IMR-90 (cell line): ENCODE measurements around the gene HNRNPU. TPM values are rescaled to one million over a fixed set of nuclear protein-coding genes. Genes with fewer than 3 reads are reported as not detected.

Source experiments
- ATAC-seq: fragments of 200-7000 bp; cut with Tn5 transposase; 2 replicates; pipeline ENCODE4 v1.9.1; 2020; ENCODE audit warnings: low read depth, mild to moderate bottlenecking, moderate library complexity
- BruUV-seq: library from RNA; stranded (reverse); fragments of 400-500 nt; replicated peaks from 2 replicates; lab custom pipeline; 2021; lab: Mats Ljungman, UMichigan
- CTCF ChIA-PET: fragments of 300-600 bp; formaldehyde crosslinking; extraction: SDS; loops from one replicate; lab custom pipeline; 2021; ENCODE audit warnings: antibody characterized with exemption; lab: Yijun Ruan, JAX
- POLR2A ChIA-PET: fragments of 300-600 bp; sonication (Branson Sonifier 250); formaldehyde crosslinking; loops from one replicate; lab custom pipeline; 2022; ENCODE audit warnings: antibody characterized with exemption; ENCODE audit not compliant: unreplicated experiment; lab: Charles Lee
- DNase-seq: peaks from one replicate; pipeline ENCODE4 v3.0.0; 2013
- H2AFZ ChIP-seq: replicated peaks from 2 replicates; pipeline ENCODE3; 2013; ENCODE audit warnings: low read length, mild to moderate bottlenecking; ENCODE audit not compliant: poor library complexity
- H2AK5ac ChIP-seq: 2 replicates; pipeline ENCODE4 v1.6.1; 2013; ENCODE audit warnings: low read depth, low read length, inconsistent platforms
- H2AK9ac ChIP-seq: replicated peaks from 2 replicates; pipeline ENCODE3; 2013; ENCODE audit warnings: mild to moderate bottlenecking, low read depth, low read length, moderate library complexity; ENCODE audit not compliant: poor library complexity
- H2BK120ac ChIP-seq: 2 replicates; pipeline ENCODE4 v1.6.1; 2013; ENCODE audit warnings: low read depth, low read length, inconsistent platforms
- H2BK15ac ChIP-seq: 3 replicates; pipeline ENCODE4 v1.6.1; 2013; ENCODE audit warnings: low read depth, low read length, inconsistent platforms
- H2BK20ac ChIP-seq: 2 replicates; pipeline ENCODE4 v1.6.1; 2013; ENCODE audit warnings: low read depth, mild to moderate bottlenecking, inconsistent platforms, low read length, moderate library complexity
- H2BK5ac ChIP-seq: 2 replicates; pipeline ENCODE4 v1.6.1; 2013; ENCODE audit warnings: mild to moderate bottlenecking, low read depth, low read length, inconsistent platforms; ENCODE audit not compliant: poor library complexity, severe bottlenecking
- H3K14ac ChIP-seq: replicated peaks from 2 replicates; pipeline ENCODE4 v1.6.1; 2013; ENCODE audit warnings: low read depth, low read length, inconsistent platforms
- H3K18ac ChIP-seq: 2 replicates; pipeline ENCODE4 v1.6.1; 2013; ENCODE audit warnings: low read depth, low read length, control low read depth
- H3K23ac ChIP-seq: 2 replicates; pipeline ENCODE4 v1.6.1; 2013; ENCODE audit warnings: low read depth, low read length, inconsistent platforms
- H3K27ac ChIP-seq: 2 replicates; pipeline ENCODE4 v1.5.1; 2013; ENCODE audit warnings: mild to moderate bottlenecking, control low read depth, low read length; ENCODE audit not compliant: insufficient read depth
- H3K27me3 ChIP-seq: 2 replicates; pipeline ENCODE4 v1.6.1; 2013; ENCODE audit warnings: low read length; ENCODE audit not compliant: control insufficient read depth, insufficient read depth
- H3K36me3 ChIP-seq: 2 replicates; pipeline ENCODE4 v1.6.1; 2013; ENCODE audit warnings: low read length, mixed read lengths; ENCODE audit not compliant: control insufficient read depth, insufficient read depth
- H3K4ac ChIP-seq: 2 replicates; pipeline ENCODE4 v1.6.1; 2013; ENCODE audit warnings: low read depth, low read length, inconsistent platforms
- H3K4me1 ChIP-seq: 2 replicates; pipeline ENCODE4 v1.6.1; 2013; ENCODE audit warnings: low read length, mixed read lengths; ENCODE audit not compliant: control insufficient read depth, insufficient read depth
- H3K4me2 ChIP-seq: 2 replicates; pipeline ENCODE4 v1.6.1; 2013; ENCODE audit warnings: low read depth, mild to moderate bottlenecking, control low read depth, low read length, moderate library complexity
- H3K4me3 ChIP-seq: 2 replicates; pipeline ENCODE4 v1.5.1; 2013; ENCODE audit warnings: low read depth, mild to moderate bottlenecking, control low read depth, low read length, moderate library complexity; ENCODE audit not compliant: insufficient read depth
- H3K56ac ChIP-seq: 2 replicates; pipeline ENCODE4 v1.6.1; 2013; ENCODE audit warnings: low read length, inconsistent platforms; ENCODE audit not compliant: insufficient read depth; ENCODE audit errors: extremely low read depth
- H3K79me1 ChIP-seq, 2 experiments: 2 replicates each; pipeline ENCODE4 v1.6.1; 2013; ENCODE audit warnings: low read length in 2 of 2, inconsistent platforms in 1 of 2, low read depth in 1 of 2
- H3K9ac ChIP-seq: 2 replicates; pipeline ENCODE4 v1.6.1; 2013; ENCODE audit warnings: low read depth, low read length, control low read depth
- H3K9me1 ChIP-seq: 2 replicates; pipeline ENCODE4 v1.6.1; 2013; ENCODE audit warnings: low read length, inconsistent platforms; ENCODE audit not compliant: insufficient read depth
- H3K9me3 ChIP-seq: 2 replicates; pipeline ENCODE4 v1.6.1; 2013; ENCODE audit warnings: low read length; ENCODE audit not compliant: control insufficient read depth, insufficient read depth
- H4K20me1 ChIP-seq: 2 replicates; pipeline ENCODE4 v1.6.1; 2013; ENCODE audit warnings: low read length, inconsistent platforms; ENCODE audit not compliant: insufficient read depth
- H4K5ac ChIP-seq: 2 replicates; pipeline ENCODE4 v1.6.1; 2013; ENCODE audit warnings: mild to moderate bottlenecking, low read depth, low read length, control low read depth
- H4K8ac ChIP-seq, 2 experiments: 2 replicates each; pipeline ENCODE4 v1.6.1; 2013; ENCODE audit warnings: low read depth in 2 of 2, low read length in 2 of 2, control low read depth in 1 of 2, inconsistent platforms in 1 of 2
- H4K91ac ChIP-seq: 2 replicates; pipeline ENCODE4 v1.6.1; 2013; ENCODE audit warnings: low read depth, low read length, inconsistent platforms; ENCODE audit not compliant: insufficient read depth
- BHLHE40 ChIP-seq: fragments of 150-350 bp; IDR thresholded peaks from 2 replicates; pipeline ENCODE4 v1.6.1; 2016; ENCODE audit warnings: mild to moderate bottlenecking, low read depth, low read length
- CEBPB ChIP-seq: IDR thresholded peaks from 2 replicates; pipeline ENCODE4 v1.6.1; 2012; ENCODE audit warnings: low read depth, low read length, improper control_type of control experiment
- CHD1 ChIP-seq: IDR thresholded peaks from 2 replicates; pipeline ENCODE4 v1.6.1; 2012; ENCODE audit warnings: low read depth, low read length, improper control_type of control experiment
- FOS ChIP-seq: fragments of 150-350 bp; IDR thresholded peaks from 2 replicates; pipeline ENCODE4 v1.6.1; 2016; ENCODE audit warnings: low read depth, low read length
- MAFK ChIP-seq: IDR thresholded peaks from 2 replicates; pipeline ENCODE4 v1.6.1; 2012; ENCODE audit warnings: low read depth, low read length, improper control_type of control experiment
- MAZ ChIP-seq: IDR thresholded peaks from 2 replicates; pipeline ENCODE4 v1.6.1; 2012; ENCODE audit warnings: low read depth, mild to moderate bottlenecking, low read length, improper control_type of control experiment, moderate library complexity, borderline replicate concordance
- MXI1 ChIP-seq: IDR thresholded peaks from 2 replicates; pipeline ENCODE4 v1.6.1; 2012; ENCODE audit warnings: low read depth, mild to moderate bottlenecking, low read length, moderate library complexity, borderline replicate concordance
- NFE2L2 ChIP-seq: fragments of 150-350 bp; IDR thresholded peaks from 2 replicates; pipeline ENCODE4 v1.6.1; 2016; ENCODE audit warnings: low read depth, mild to moderate bottlenecking, low read length
- POLR2A ChIP-seq: IDR thresholded peaks from 2 replicates; pipeline ENCODE4 v1.6.1; 2012; ENCODE audit warnings: mild to moderate bottlenecking, low read depth, low read length
- RAD21 ChIP-seq: IDR thresholded peaks from 2 replicates; pipeline ENCODE4 v1.6.1; 2012; ENCODE audit warnings: low read length, improper control_type of control experiment
- RCOR1 ChIP-seq: IDR thresholded peaks from 2 replicates; pipeline ENCODE4 v1.6.1; 2012; ENCODE audit warnings: mild to moderate bottlenecking, low read length, improper control_type of control experiment; ENCODE audit not compliant: insufficient replicate concordance
- RFX5 ChIP-seq: IDR thresholded peaks from 2 replicates; pipeline ENCODE4 v1.8.0; 2012; ENCODE audit warnings: low read depth, mild to moderate bottlenecking, low read length, moderate library complexity
- SMC3 ChIP-seq: fragments of 150-350 bp; IDR thresholded peaks from 2 replicates; pipeline ENCODE4 v1.6.1; 2016; ENCODE audit warnings: low read depth, mild to moderate bottlenecking, antibody characterized with exemption, low read length, moderate library complexity
- USF2 ChIP-seq: fragments of 150-350 bp; IDR thresholded peaks from 2 replicates; pipeline ENCODE4 v1.6.1; 2017; ENCODE audit warnings: mild to moderate bottlenecking, antibody characterized with exemption, low read length, low read depth
- WGBS, 2 experiments: methylation state at CpG; one replicate each; pipeline versions ENCODE4 v1.1.5 to v1.1.7; 2013; ENCODE audit warnings: missing lambda C conversion rate in 2 of 2; ENCODE audit not compliant: insufficient read length in 1 of 2; ENCODE audit errors: extremely low coverage in 2 of 2; 5-methylcytosine and 5-hydroxymethylcytosine counted together
- dilution Hi-C: fragments of 300-500 bp; cut with HindIII; formaldehyde crosslinking; loops from one replicate; pipeline ENCODE4 v1.14.3; 2018; ENCODE audit warnings: low sequenced_read_pairs; ENCODE audit not compliant: unreplicated experiment
- in situ Hi-C: fragments of 300-500 bp; cut with MboI; formaldehyde crosslinking; loops from 3 replicates; pipeline ENCODE4 v1.14.3; 2019; ENCODE audit warnings: low sequenced_read_pairs, inconsistent platforms, mixed read lengths
- intact Hi-C: fragments of 100-400 bp; cut with micrococcal nuclease; formaldehyde crosslinking; loops from 2 replicates; pipeline ENCODE4 v1.10.0; 2022
- polyA plus RNA-seq, 3 experiments: library from polyadenylated mRNA; depleted of rRNA; stranded (reverse); fragments of >200 nt; gene quantifications; 2 replicates each; pipeline ENCODE4 v1.2.3, GENCODE V29; 2012; ENCODE audit warnings: low replicate concordance in 1 of 3
- total RNA-seq: library from RNA; depleted of rRNA; stranded (reverse); fragments of >200 nt; gene quantifications from 2 replicates; pipeline ENCODE4 v1.2.3, GENCODE V29; 2012
- TF ChIP-seq, protein P1 (sequence below): fragments of 150-350 bp; IDR thresholded peaks from 2 replicates; pipeline ENCODE4 v1.6.1; 2016; ENCODE audit warnings: low read depth, mild to moderate bottlenecking, low read length, moderate library complexity, borderline replicate concordance
- TF ChIP-seq, protein P2 (sequence below): conservative IDR thresholded peaks from 2 replicates; pipeline ENCODE4 v1.5.1; 2012; ENCODE audit warnings: mild to moderate bottlenecking, low read depth, low read length, improper control_type of control experiment

The HNRNPU gene
- total and polyA plus RNA-seq, 2 of the 4 experiments (the other 2 are of a cell fraction) = 151 to 169 TPM

DNA sequence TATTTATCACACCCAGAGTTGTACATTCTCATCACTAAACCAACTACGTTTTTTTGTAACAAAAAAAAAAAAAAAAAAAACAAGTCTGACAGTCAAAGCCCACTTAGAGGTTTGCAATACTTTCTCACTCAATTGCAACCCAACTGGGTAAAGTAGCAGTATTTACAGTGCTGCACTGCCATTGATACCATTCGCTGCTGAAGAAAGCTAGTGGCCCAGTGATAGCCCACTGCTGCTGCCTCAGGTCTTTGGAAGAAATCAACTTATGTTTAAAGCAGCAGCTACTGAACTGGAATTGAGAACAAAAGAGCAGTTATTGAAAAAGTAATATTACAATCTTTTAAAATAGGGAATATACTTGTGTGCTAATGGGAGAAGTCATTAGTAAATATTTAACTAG lies 2.7 kb downstream of the HNRNPU start:
- no peak overlapping the region for H3K23ac ChIP-seq
- CTCF ChIA-PET = interaction anchor here (0.7 to 1.8 kb wide), 6 partner anchors 10 to 181 kb away, joined by 3 to 10 read pairs (median 5); no protein-coding TSS in a partner anchor
- peaks cover 9 to 25% of the 10 kb centered on the region in 2 experiments; a peak in 3 of 4 replicates for H3K79me1 ChIP-seq
- TF ChIP-seq NFE2L2 (no peak), USF2 (no peak), RCOR1 (no peak), CEBPB (no peak), MAZ (no peak), RAD21 (no peak), MAFK (no peak), BHLHE40 (no peak), CHD1 (no peak), FOS (no peak), RFX5 (no peak), SMC3 (no peak), POLR2A (no peak), MXI1 (no peak)
- TF ChIP-seq, protein P1, sequence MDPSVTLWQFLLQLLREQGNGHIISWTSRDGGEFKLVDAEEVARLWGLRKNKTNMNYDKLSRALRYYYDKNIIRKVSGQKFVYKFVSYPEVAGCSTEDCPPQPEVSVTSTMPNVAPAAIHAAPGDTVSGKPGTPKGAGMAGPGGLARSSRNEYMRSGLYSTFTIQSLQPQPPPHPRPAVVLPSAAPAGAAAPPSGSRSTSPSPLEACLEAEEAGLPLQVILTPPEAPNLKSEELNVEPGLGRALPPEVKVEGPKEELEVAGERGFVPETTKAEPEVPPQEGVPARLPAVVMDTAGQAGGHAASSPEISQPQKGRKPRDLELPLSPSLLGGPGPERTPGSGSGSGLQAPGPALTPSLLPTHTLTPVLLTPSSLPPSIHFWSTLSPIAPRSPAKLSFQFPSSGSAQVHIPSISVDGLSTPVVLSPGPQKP = no peak
- TF ChIP-seq, protein P2, sequence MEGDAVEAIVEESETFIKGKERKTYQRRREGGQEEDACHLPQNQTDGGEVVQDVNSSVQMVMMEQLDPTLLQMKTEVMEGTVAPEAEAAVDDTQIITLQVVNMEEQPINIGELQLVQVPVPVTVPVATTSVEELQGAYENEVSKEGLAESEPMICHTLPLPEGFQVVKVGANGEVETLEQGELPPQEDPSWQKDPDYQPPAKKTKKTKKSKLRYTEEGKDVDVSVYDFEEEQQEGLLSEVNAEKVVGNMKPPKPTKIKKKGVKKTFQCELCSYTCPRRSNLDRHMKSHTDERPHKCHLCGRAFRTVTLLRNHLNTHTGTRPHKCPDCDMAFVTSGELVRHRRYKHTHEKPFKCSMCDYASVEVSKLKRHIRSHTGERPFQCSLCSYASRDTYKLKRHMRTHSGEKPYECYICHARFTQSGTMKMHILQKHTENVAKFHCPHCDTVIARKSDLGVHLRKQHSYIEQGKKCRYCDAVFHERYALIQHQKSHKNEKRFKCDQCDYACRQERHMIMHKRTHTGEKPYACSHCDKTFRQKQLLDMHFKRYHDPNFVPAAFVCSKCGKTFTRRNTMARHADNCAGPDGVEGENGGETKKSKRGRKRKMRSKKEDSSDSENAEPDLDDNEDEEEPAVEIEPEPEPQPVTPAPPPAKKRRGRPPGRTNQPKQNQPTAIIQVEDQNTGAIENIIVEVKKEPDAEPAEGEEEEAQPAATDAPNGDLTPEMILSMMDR = no peak
- intact Hi-C loops = loop anchor here (1.0 to 2.0 kb wide), 3 partner anchors 57 to 181 kb away; no protein-coding TSS in a partner anchor
- peak overlapping the region; percentile 95 for H3K9ac ChIP-seq
- H3K27me3 ChIP-seq = no peaks in the 10 kb centered on the region
- no peak overlapping the region for H2BK20ac ChIP-seq
- H4K8ac ChIP-seq = no peak overlapping the region
- no peak overlapping the region for H4K91ac ChIP-seq
- POLR2A ChIA-PET = interaction anchor here (1.6 kb wide), 1 partner anchor 103 kb away, joined by 7 read pairs; no protein-coding TSS in a partner anchor
- H2AFZ ChIP-seq = no peak overlapping the region
- peaks cover 40% of the 10 kb centered on the region for H3K36me3 ChIP-seq
- no peaks in the 10 kb centered on the region for H3K9me3 ChIP-seq
- peak overlapping the region; percentile 74 for H3K4me3 ChIP-seq
- WGBS, 2 experiments = no CpG with 5 or more reads among the region's 2 CpGs
- peaks cover 6% of the 10 kb centered on the region for H3K4me1 ChIP-seq
- DNase-seq (no peak), ATAC-seq (no peak)
- H3K9me1 ChIP-seq = no peaks in the 10 kb centered on the region
- no peak overlapping the region for H4K5ac ChIP-seq
- no peak overlapping the region for H2AK5ac ChIP-seq
- no peak overlapping the region for H3K56ac ChIP-seq
- no peak overlapping the region for H3K14ac ChIP-seq
- H4K20me1 ChIP-seq = peaks cover 64% of the 10 kb centered on the region
- H2BK15ac ChIP-seq = no peak overlapping the region
- no peak overlapping the region for H2BK120ac ChIP-seq
- in situ Hi-C loops = no loop called here
- dilution Hi-C loops = no loop called here
- H3K4ac ChIP-seq = no peak overlapping the region
- no TSS peak for BruUV-seq
- no peak overlapping the region for H2AK9ac ChIP-seq
- H3K18ac ChIP-seq = no peak overlapping the region
- no peak overlapping the region for H3K27ac ChIP-seq
- no peak overlapping the region for H2BK5ac ChIP-seq
- peak overlapping the region; percentile 100 for H3K4me2 ChIP-seq
